HT1080 (cell line): Measurements from ENCODE around the gene CSN2. TPM values are rescaled to one million over a fixed set of nuclear protein-coding genes. Genes with fewer than 3 reads are reported as not detected.
"Not testable (repeated sequence)": the region's sequence is repeated elsewhere in the genome, so short reads cannot be mapped to it uniquely, and the experiment has no call there.

Source experiments
- DNase-seq: peaks from one replicate; pipeline ENCODE4 v3.0.0-alpha.2; 2015; ENCODE audit warnings: low read depth
- polyA plus RNA-seq, 2 experiments: library from polyadenylated mRNA; depleted of rRNA; stranded (reverse); fragments of >200 nt; gene quantifications; 2 replicates each; pipeline ENCODE4 v1.2.3, GENCODE V29; 2015
- total RNA-seq: library from RNA; depleted of rRNA; stranded (reverse); fragments of >200 nt; shearing (Covaris generic); gene quantifications from 2 replicates; pipeline ENCODE4 v1.2.3, GENCODE V29; 2014; rRNA removed

CSN2 gene
- total RNA-seq = not detected in 2 replicates
- polyA plus RNA-seq (2015; cell fraction: cytosol; rRNA removed) = not detected in 2 replicates
- polyA plus RNA-seq (2015; cell fraction: nucleus; rRNA removed) = not detected in 2 replicates

DNA sequence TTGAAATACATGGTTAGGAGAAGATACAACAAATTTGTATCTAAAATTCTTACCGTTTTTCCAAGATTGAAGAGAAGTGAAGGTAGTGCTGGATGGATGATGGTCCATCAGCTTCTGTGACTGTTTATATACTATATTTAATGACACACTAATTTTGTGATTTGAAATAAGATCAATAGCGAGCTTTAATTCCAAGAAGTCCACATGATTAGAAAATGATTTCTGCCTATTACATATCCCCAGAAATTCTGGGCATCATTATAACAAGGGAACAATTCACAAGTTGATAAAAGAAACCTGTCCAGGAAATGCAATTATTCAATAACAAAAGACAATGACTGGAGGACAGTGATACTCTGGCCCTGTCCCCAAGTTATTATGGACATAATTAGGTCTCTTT lies at the start of gene CSN2:
CSN2 (minus strand) TSS at position 101 of the 400 bp plus-strand sequence. CDS start 4,733 bp downstream, outside the sequence.
- DNase-seq = no peak

DNA sequence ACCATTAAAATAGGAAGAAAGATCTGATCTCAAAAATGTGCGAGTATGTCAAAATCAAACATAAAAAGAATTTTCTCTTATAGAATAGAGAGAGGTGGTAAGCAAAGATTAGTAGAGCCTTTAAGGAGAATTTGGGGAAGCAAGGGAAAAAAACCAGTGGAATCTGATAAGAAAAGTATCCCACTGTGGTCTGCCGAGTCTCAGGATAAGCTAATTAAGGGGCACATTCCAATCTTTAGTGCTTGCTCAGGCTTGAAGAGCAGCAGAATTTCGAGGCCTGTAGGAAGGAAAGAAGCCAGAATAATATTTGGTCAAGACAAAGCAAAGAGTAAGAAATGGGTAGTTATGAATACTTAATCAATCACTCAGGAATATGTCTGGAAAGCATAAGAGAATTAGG lies 43.2 kb upstream of the CSN2 start:
- no peak for DNase-seq

- DNase-seq = no peak
These were observed 37.0 kb upstream of the CSN2 start for GRCh38 chr4:70002507-70002906.

- DNase-seq = no peak
These were observed 35.2 kb upstream of the CSN2 start for GRCh38 chr4:70000711-70001110.

DNA sequence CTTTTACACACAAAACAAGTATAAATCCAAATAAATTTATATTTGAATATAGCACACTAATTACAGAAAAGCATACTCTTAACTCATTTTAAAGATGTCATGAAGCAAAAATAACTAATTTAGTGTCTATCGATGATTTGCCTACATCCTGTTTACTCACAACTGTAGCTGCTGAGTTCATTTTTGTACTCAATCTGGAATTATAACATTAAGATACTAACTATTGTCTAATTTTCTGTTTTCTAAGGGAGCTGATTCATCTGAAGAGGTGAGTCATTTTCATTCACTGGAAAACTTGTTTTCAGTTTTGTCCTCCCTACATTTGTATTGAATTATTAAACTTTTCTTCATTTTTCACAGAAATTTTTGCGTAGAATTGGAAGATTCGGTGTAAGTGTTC lies 33.9 kb upstream of the CSN2 start:
- peak; percentile 24 for DNase-seq

- DNase-seq = peak; percentile 28
These were observed 30.0 kb upstream of the CSN2 start, which contains the start of gene STATH for GRCh38 chr4:69995526-69996016. STATH (plus strand) TSS chr4:69995966; CDS start chr4:69998438, 2,472 bp downstream.

GRCh38 chr4:69994782-69995181 lies 29.3 kb upstream of the CSN2 start:
- no peak for DNase-seq

GRCh38 chr4:69991016-69991415 lies 25.5 kb upstream of the CSN2 start:
- no peak for DNase-seq

DNA sequence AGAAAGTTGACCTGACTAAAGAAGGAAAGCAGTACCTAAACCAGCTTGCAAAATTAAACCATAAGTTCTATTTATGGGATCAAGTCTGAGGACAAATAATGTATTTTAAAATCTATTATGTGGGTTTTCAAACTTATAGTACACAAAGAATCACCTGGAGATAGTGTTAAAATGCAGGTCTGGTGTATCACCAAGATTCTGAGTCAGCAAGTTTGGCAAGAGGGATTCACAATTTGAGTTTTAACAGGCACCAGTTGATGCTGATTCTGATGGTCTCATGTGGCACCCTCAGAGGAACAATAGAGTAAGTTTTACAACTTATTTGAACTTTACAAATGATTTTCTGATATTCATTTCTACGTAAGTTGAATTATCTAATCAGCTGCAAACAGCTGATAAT lies 21.1 kb upstream of the CSN2 start:
- no peak for DNase-seq

DNA sequence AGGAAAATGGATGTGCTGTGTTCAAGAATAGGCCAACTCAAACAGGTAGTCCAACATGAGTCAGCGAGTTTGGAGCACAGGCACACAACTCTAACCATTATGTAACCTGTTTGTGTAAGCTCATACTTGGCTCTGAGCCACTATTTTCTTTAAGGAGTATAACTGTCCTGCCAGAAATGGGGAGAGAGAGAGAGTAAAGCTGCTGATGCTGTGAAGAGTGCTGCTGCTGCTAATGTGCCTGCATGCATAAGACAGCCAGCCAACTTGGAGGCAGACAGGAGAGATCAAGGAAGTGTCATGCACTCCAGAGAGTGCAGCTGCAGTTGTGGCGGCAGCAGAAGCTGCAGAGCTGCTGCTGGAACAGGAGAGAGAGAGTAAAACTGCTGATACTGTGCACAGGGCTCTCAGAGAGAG lies 18.5 kb upstream of the CSN2 start:
- peak; percentile 65 for DNase-seq

GRCh38 chr4:69977582-69977981 lies 12.1 kb upstream of the CSN2 start:
- DNase-seq = no peak

- no peak for DNase-seq
These were observed 9.1 kb upstream of the CSN2 start for GRCh38 chr4:69974631-69975030.

DNA sequence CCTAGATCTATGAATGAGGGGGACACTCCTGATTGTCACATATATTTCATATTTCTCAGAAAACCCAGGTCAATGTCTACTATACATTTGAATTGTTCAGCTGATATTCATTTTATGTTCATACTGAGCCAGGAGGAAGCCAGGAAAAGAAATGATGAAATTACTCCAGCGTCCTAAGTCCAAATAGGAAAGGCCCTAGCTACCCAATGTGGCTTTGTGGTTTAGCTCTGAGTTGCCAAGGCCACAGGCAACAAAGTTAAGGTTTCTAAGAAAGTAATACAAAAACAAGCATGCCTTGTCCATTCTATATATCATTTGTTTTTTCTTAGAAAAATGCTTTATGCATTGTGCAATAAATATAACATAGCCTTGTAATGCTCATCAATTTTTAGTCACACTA lies 4.5 kb upstream of the CSN2 start:
- DNase-seq = peak; percentile 13

GRCh38 chr4:69957209-69957608 lies 8.3 kb downstream of the CSN2 start:
- DNase-seq = no peak

DNA sequence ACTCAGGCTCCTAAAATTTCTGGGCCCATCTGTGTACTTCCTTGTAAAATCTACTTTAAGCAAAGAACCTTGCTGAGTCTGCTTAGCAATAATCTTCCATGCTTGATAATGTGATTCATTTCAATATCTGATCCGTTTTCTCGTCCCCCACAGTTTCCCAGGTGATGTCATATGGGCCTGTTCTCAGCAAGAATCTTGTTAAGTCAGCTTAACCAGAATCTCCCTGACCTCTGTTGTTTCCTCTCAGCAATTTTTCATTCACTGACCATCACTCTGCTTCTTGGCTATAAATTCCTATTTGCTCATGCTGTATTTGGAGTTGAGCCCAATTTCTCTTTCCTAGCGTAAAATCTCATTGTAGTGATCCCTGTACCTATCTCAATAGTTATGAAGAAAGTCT lies 13.9 kb downstream of the CSN2 start:
- no peak for DNase-seq

DNA sequence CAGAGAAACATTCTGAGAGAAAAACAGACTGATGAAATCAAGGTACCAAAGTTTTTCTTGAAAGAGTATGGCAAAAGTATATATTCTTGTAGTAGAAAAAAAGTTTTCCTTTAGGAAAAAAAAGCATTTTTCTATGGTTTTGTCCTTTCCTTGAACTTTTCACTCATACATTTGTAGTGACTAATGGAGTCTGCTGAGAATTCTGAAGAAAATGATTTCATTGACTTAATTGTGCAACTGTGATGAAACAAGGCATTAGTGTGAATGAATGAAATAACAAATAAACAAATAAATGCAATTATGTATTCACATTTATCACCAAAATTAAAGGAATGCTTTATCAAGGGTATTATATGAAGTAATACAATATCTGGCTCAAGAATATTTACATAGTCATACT lies 29.0 kb downstream of the CSN2 start:
- DNase-seq = no peak

- DNase-seq = no peak
These were observed 31.4 kb downstream of the CSN2 start for GRCh38 chr4:69934150-69934549.

- DNase-seq = no peak
These were observed 34.8 kb downstream of the CSN2 start, which contains the start of gene CSN1S1 for GRCh38 chr4:69930768-69931167. CSN1S1 (plus strand) TSS chr4:69931068; CDS start chr4:69932556, 1,488 bp downstream.

- not testable (repeated sequence) for DNase-seq
These were observed 41.6 kb downstream of the CSN2 start for GRCh38 chr4:69923782-69924410.

DNA sequence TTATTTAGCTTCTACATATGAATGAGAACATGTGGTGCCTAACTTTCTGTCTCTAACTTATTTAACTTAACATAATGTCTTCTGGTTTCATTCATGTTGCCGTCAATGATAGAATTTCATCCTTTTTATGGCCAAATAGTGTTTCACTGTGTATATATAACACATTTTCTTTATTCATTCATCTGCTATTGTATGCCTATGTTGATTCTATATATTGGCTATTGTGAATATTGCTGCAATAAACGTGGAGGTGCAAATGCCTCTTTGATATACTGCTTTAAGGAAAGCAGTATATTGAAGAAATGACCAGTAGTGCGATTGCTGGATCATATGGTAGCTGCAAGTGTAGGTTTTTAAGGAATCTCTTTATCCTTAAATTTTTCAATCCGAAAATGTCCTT lies 44.7 kb downstream of the CSN2 start:
- no peak for DNase-seq

GRCh38 chr4:69910016-69910782 lies 55.3 kb downstream of the CSN2 start:
- DNase-seq = no peak

- no peak for DNase-seq
These were observed 56.3 kb downstream of the CSN2 start for GRCh38 chr4:69909195-69909594.
